Psoas muscle (tissue), 8 donors: ENCODE data around the gene GABBR2. TPM values are rescaled to one million over a fixed set of nuclear protein-coding genes. Genes with fewer than 3 reads are reported as not detected.

ENCODE experiments used
- ATAC-seq, 4 donors: fragments of 200-7000 bp; cut with Tn5 transposase; one replicate each; pipeline ENCODE4 v1.9.1; 2020; ENCODE audit warnings: moderate library complexity in 3 of 4, mild to moderate bottlenecking in 2 of 4
- DNase-seq, 2 donors: peaks; one replicate each; pipeline ENCODE4 v3.0.0-alpha.2; 2020
- H3K27ac ChIP-seq: fragments of 200-600 bp; one replicate; pipeline ENCODE4 v1.8.0; 2022
- H3K27me3 ChIP-seq, 3 donors: fragments of 200-600 bp in 1 of 3; one replicate each; pipeline versions ENCODE4 v1.6.1 to v1.8.0; 2013 to 2022; ENCODE audit warnings: low read length in 2 of 3, mild to moderate bottlenecking in 2 of 3, moderate library complexity in 1 of 3; ENCODE audit not compliant: insufficient read depth in 3 of 3
- H3K36me3 ChIP-seq, 2 donors: fragments of 200-600 bp in 1 of 2; one replicate each; pipeline versions ENCODE4 v1.6.1 to v1.8.0; 2013 to 2022; ENCODE audit warnings: low read depth in 1 of 2, mild to moderate bottlenecking in 1 of 2, moderate library complexity in 1 of 2; ENCODE audit not compliant: insufficient read depth in 1 of 2
- H3K4me1 ChIP-seq: fragments of 200-600 bp; one replicate; pipeline ENCODE4 v1.8.0; 2022
- H3K4me3 ChIP-seq: fragments of 200-600 bp; one replicate; pipeline ENCODE4 v1.8.0; 2022; ENCODE audit warnings: mild to moderate bottlenecking
- H3K9me3 ChIP-seq: fragments of 200-600 bp; one replicate; pipeline ENCODE4 v1.8.0; 2022
- WGBS, 3 donors: extraction: QIAGEN DNeasy Blood & Tissue Kit; methylation state at CpG; one replicate each; pipeline versions ENCODE4 v1.1.6 to v1.1.7; 2013; 5-methylcytosine and 5-hydroxymethylcytosine counted together
- intact Hi-C, 2 donors: fragments of 100-400 bp; cut with DNase I; formaldehyde crosslinking; loops; one replicate each; pipeline versions ENCODE4 v1.11.0 to v1.14.2; 2022
- polyA plus RNA-seq, 3 donors: library from polyadenylated mRNA; stranded (reverse); fragments of 200-250 nt; gene quantifications; one replicate each; pipeline ENCODE4 v1.2.3, GENCODE V29; 2013
- total RNA-seq, 4 donors: library from RNA; stranded (reverse); fragmentation: NEBNext Ultra II Directional in 2 of 4; extraction: Animal tissue kit (Norgen Biotek cat#: 25700) in 2 of 4; gene quantifications; one replicate each; pipeline versions ENCODE4 v1.2.1 to v1.2.4, GENCODE V29; 2021 to 2023
- TF ChIP-seq, protein P1 (sequence below): fragments of 200-600 bp; IDR thresholded peaks from one replicate; pipeline ENCODE4 v1.8.0; 2022; ENCODE audit warnings: antibody characterized with exemption
- donor health status: healthy with polysubstance abuse.
- donor health status: DM: no; HTN: no; CAD: no; lungs with moderate emphysema.
- donor health status: Bipolar disorder and iron deficiency.
- donor health status: healthy.
- donor health status: DM: yes; HTN: yes; CAD: no.
- donor health status: DM: no; HTN: no; CAD: no.
- donor health status: DM: no; HTN: no; CAD: no.
- donor health status: DM: yes; HTN: yes; CAD: no.

The GABBR2 gene
- total and polyA plus RNA-seq, 7 donors, result 0.08 to 0.66 (median 0.38) TPM

DNA sequence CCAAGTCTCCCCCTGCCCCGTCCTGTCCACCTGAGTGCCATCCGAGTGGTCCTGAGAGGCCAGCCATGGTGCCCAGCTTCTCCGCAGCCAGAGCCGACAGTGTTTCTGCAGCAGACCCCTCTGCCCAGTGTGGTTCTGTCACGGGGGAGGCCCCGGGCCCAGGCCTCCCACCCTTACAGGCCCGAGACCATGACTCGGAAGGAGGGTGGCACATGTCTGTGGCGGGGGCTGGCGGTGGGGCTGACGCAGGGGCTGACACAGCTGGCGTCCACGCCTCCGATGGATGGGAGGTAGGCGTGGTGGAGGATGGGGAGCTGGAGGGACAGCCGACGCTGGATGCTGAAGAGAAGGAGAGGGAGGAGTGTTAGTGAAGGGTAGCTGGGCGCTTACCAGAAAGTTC lies 418.3 kb downstream of the GABBR2 start:
- Histone ChIP-seq H3K36me3 (no peaks in the 10 kb centered on the region), H3K4me1 (no peaks in the 10 kb centered on the region), H3K27me3 (peaks cover 0 to 1% (median 0%) of the 10 kb centered on the region in 3 donors), H3K27ac (no peak overlapping the region), H3K9me3 (no peaks in the 10 kb centered on the region), H3K4me3 (no peak overlapping the region)
- DNase-seq (no peak), ATAC-seq (no peak)
- TF ChIP-seq, protein P1, sequence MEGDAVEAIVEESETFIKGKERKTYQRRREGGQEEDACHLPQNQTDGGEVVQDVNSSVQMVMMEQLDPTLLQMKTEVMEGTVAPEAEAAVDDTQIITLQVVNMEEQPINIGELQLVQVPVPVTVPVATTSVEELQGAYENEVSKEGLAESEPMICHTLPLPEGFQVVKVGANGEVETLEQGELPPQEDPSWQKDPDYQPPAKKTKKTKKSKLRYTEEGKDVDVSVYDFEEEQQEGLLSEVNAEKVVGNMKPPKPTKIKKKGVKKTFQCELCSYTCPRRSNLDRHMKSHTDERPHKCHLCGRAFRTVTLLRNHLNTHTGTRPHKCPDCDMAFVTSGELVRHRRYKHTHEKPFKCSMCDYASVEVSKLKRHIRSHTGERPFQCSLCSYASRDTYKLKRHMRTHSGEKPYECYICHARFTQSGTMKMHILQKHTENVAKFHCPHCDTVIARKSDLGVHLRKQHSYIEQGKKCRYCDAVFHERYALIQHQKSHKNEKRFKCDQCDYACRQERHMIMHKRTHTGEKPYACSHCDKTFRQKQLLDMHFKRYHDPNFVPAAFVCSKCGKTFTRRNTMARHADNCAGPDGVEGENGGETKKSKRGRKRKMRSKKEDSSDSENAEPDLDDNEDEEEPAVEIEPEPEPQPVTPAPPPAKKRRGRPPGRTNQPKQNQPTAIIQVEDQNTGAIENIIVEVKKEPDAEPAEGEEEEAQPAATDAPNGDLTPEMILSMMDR, result no peak
- WGBS, 3 donors, result 86 to 92% (median 89%) methylated on average over 17 to 18 of the region's 18 CpGs
- intact Hi-C loops, result no loop called here

DNA sequence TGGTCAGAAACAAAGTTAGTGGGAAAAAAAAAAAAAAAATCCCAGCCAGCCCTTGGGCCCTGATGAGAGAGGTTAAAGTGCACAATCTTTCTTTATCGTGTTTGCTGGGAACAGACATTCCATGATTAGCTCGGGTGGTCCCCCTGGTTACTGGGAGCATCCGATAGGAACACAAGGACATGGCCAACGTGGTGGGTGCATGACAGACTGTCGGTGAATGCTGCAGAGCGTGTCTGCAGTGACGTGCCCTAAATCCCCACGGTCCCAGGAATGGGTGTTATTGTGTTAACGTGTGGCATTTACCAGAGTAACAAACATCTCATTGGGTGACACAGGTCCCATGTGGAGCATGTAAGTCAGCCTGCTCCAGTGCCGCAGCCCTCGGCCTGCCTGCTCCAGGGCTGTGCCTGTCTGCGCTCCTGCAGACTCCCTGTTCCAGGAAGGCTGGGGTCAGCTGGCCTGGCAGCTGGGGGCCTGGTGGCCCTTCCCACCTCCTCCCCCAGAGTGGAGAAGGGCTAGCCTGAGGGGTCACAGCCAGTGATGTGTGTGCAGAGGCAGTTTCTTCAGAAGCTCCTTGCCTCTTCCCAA lies 419.0 kb downstream of the GABBR2 start:
- Histone ChIP-seq H3K9me3 (no peaks in the 10 kb centered on the region), H3K27ac (no peak overlapping the region), H3K27me3 (peaks cover 0 to 1% (median 0%) of the 10 kb centered on the region in 3 donors), H3K4me1 (no peaks in the 10 kb centered on the region), H3K36me3 (no peaks in the 10 kb centered on the region), H3K4me3 (no peak overlapping the region)
- TF ChIP-seq, protein P1, result no peak
- WGBS, 3 donors, result 72 to 80% (median 72%) methylated on average over 12 of the region's 12 CpGs
- no peak for ATAC-seq
- no peak for DNase-seq
- intact Hi-C loops, result no loop called here

DNA sequence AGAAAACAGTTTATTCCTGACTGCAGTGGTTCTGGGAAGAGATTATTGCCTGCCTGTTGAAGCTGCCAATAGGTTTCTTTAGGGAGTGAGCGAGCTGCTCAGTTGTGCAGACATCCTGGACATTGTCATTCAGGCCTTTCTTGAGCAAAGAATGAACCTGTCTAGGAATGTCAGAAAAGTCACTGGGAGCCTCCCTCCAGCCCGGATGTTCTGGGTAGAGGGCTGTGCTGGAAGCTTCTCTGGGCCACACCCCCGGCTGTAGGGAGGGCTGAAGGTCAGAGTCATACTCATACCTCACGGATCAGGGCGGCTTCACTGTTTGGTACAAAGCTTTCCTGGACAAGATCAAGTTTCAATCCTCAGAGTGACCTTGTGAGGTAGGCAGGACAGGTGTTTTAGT lies 419.9 kb downstream of the GABBR2 start:
- DNase-seq (no peak), ATAC-seq (no peak)
- no peaks in the 10 kb centered on the region for H3K9me3 ChIP-seq
- H3K27ac ChIP-seq, result no peak overlapping the region
- WGBS, 3 donors, result 57 to 63% (median 59%) methylated on average over 5 of the region's 5 CpGs
- TF ChIP-seq, protein P1, result no peak
- H3K4me1 ChIP-seq, result no peaks in the 10 kb centered on the region
- no peaks in the 10 kb centered on the region for H3K36me3 ChIP-seq
- H3K4me3 ChIP-seq, result no peak overlapping the region
- intact Hi-C loops, result no loop called here
- H3K27me3 ChIP-seq, result peaks cover 0 to 1% (median 0%) of the 10 kb centered on the region in 3 donors

DNA sequence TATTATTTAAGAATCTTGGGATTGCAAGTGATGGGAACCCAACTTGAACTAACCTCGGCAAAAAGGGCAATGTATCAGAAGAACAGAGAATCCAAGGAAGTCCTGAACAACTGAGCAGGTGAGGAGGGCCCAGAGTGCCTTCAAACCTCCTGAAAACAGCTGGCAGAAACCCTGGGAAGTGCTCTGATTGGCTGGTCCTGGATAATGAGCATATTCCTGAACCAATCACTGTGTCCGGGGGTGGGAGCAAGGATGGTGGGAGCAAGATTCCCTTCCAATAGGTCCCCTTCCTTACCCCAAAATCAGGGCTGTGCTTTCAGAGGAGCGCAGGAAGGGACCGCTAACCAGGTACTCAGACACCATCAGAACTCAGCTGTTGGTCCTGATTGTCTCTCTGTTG lies 421.4 kb downstream of the GABBR2 start:
- ATAC-seq, result no peak
- H3K4me1 ChIP-seq, result no peaks in the 10 kb centered on the region
- 94 to 97% (median 94%) methylated on average over 4 of the region's 4 CpGs for WGBS, 3 donors

More for the DNA sequence above, 421.4 kb downstream of the GABBR2 start:
- Histone ChIP-seq H3K27ac (no peak overlapping the region), H3K4me3 (no peak overlapping the region), H3K27me3 (peaks cover 0 to 4% (median 1%) of the 10 kb centered on the region in 3 donors), H3K36me3 (no peaks in the 10 kb centered on the region), H3K9me3 (no peaks in the 10 kb centered on the region)
- no peak for DNase-seq
- TF ChIP-seq, protein P1, result no peak
- intact Hi-C loops, result no loop called here
